ENCODE data around the gene UBE3B.

DNA sequence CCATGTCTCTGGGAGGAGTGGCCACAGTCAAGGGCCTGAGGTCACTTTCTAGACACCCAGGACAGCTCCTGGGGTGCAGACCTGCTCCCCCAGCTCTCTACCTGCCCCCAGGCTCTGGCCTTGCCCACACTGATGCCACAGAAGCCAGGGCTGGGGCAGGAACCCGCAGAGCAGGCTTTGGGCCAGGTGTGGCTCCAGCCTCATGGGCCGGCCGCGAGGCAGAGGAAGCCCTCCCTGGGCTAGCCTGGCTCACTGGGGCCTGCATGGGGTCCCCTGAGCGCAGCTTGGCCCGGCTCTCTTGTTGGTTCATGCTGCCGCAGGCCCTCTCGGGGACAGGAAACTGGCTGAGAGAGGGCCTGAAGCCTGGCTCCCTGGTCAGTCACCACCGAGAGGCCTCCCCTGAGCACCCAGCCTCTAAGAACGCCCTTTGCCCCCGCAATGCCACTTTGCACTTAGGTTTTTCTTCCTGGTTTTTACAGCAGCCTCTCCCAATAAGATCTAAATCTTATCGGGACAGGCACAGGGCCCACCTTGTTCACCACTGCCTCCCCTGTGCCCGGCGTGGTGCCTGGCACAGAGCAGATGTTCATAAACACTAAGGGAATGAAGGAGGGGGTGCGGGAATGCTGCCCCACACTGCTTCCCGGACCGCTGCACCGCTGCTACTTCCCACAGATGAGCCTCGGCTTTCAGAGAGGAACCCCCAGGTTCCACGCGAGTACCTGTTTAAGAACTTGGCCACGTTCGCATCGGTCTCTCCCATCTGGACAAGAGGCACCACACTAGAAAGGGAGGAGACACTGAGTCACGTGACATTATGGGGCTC lies 81.2 kb downstream of the UBE3B start:
- TF ChIP-seq, protein P1, sequence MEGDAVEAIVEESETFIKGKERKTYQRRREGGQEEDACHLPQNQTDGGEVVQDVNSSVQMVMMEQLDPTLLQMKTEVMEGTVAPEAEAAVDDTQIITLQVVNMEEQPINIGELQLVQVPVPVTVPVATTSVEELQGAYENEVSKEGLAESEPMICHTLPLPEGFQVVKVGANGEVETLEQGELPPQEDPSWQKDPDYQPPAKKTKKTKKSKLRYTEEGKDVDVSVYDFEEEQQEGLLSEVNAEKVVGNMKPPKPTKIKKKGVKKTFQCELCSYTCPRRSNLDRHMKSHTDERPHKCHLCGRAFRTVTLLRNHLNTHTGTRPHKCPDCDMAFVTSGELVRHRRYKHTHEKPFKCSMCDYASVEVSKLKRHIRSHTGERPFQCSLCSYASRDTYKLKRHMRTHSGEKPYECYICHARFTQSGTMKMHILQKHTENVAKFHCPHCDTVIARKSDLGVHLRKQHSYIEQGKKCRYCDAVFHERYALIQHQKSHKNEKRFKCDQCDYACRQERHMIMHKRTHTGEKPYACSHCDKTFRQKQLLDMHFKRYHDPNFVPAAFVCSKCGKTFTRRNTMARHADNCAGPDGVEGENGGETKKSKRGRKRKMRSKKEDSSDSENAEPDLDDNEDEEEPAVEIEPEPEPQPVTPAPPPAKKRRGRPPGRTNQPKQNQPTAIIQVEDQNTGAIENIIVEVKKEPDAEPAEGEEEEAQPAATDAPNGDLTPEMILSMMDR (conservative IDR thresholded peaks at IDR 0.05): no peak
- no peak for TF ChIP-seq ZFX (IDR thresholded peaks at IDR 0.05)

Measured in C4-2B (cell line).